HEK293T (cell line): ENCODE data around the gene CNOT9.

Experiments
- CTCF ChIA-PET: fragments of 350-600 bp; formaldehyde crosslinking; extraction: SDS; loops from one replicate; lab custom pipeline; 2021; ENCODE audit warnings: antibody characterized with exemption, inconsistent platforms; lab: Yijun Ruan, JAX
- POLR2A ChIA-PET: fragments of 350-600 bp; formaldehyde crosslinking; extraction: SDS; loops from one replicate; lab custom pipeline; 2020; ENCODE audit warnings: antibody characterized with exemption, inconsistent platforms; lab: Yijun Ruan, JAX
- DNase-seq: peaks from one replicate; pipeline ENCODE4 v3.0.0; 2012; ENCODE audit warnings: mixed read lengths; ENCODE audit errors: extremely low spot score
- ARNT ChIP-seq: fragments of 450-650 bp; IDR thresholded peaks from 2 replicates; pipeline ENCODE4 v1.6.1; 2017; ENCODE audit warnings: mild to moderate bottlenecking
- BHLHE40 ChIP-seq: fragments of 450-650 bp; IDR thresholded peaks from 2 replicates; pipeline ENCODE4 v1.6.1; 2016; ENCODE audit warnings: mild to moderate bottlenecking, moderate library complexity, borderline replicate concordance
- CTBP1 ChIP-seq: fragments of 450-650 bp; IDR thresholded peaks from 2 replicates; pipeline ENCODE4 v1.6.1; 2016; ENCODE audit warnings: borderline replicate concordance
- ELF4 ChIP-seq: fragments of 450-650 bp; IDR thresholded peaks from 2 replicates; pipeline ENCODE4 v1.6.1; 2017; ENCODE audit warnings: antibody characterized with exemption
- FOXA1 ChIP-seq: fragments of 450-650 bp; IDR thresholded peaks from 2 replicates; pipeline ENCODE4 v1.6.1; 2016; ENCODE audit warnings: mild to moderate bottlenecking
- FOXK2 ChIP-seq: fragments of 450-650 bp; IDR thresholded peaks from 2 replicates; pipeline ENCODE4 v1.6.1; 2016; ENCODE audit warnings: mild to moderate bottlenecking
- FOXM1 ChIP-seq: fragments of 450-650 bp; IDR thresholded peaks from 2 replicates; pipeline ENCODE4 v1.6.1; 2017; ENCODE audit warnings: mild to moderate bottlenecking, borderline replicate concordance
- HDGF ChIP-seq: fragments of 450-650 bp; IDR thresholded peaks from 2 replicates; pipeline ENCODE4 v1.6.1; 2017; ENCODE audit warnings: antibody characterized with exemption, borderline replicate concordance
- L3MBTL2 ChIP-seq: fragments of 450-650 bp; conservative IDR thresholded peaks from 2 replicates; pipeline ENCODE4 v1.6.1; 2016; ENCODE audit warnings: mild to moderate bottlenecking
- LEF1 ChIP-seq: fragments of 450-650 bp; IDR thresholded peaks from 2 replicates; pipeline ENCODE4 v1.6.1; 2017; ENCODE audit warnings: mild to moderate bottlenecking, borderline replicate concordance
- NFRKB ChIP-seq: fragments of 450-650 bp; IDR thresholded peaks from 2 replicates; pipeline ENCODE4 v1.6.1; 2016; ENCODE audit warnings: mild to moderate bottlenecking, moderate library complexity
- SP1 ChIP-seq: fragments of 450-650 bp; IDR thresholded peaks from 2 replicates; pipeline ENCODE4 v1.6.1; 2017
- SUZ12 ChIP-seq: fragments of 450-650 bp; IDR thresholded peaks from 2 replicates; pipeline ENCODE4 v1.6.1; 2016; ENCODE audit warnings: mild to moderate bottlenecking
- TARDBP ChIP-seq: fragments of 450-650 bp; IDR thresholded peaks from 2 replicates; pipeline ENCODE4 v1.6.1; 2016
- ZNF384 ChIP-seq: fragments of 450-650 bp; IDR thresholded peaks from 2 replicates; pipeline ENCODE4 v1.6.1; 2016
- TF ChIP-seq, protein P1 (sequence below): fragments of 450-650 bp; IDR thresholded peaks from 2 replicates; pipeline ENCODE4 v1.6.1; 2016

CNOT9 gene

DNA sequence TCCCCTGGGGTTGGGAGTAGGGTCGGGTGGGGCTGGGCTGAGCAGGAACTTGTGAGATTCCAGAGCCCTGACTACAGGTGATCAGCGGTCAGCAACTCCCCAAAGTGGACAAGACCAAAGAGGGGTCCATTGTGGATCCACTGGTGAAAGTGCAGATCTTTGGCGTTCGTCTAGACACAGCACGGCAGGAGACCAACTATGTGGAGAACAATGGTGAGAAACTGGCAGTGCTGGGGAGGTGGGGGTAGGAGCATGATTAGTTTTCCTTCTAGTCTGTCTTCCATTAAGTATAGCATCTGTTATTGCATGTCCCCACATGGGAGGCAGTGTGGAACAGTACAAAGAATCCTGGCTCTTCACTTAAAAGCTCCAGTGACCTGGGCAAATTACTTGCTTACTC lies 67.1 kb downstream of the CNOT9 start:
- ChIA-PET CTCF (no interaction called here), POLR2A (no interaction called here)
- DNase-seq: no peak
- TF ChIP-seq BHLHE40: no peak
- no peak for TF ChIP-seq TARDBP

DNA sequence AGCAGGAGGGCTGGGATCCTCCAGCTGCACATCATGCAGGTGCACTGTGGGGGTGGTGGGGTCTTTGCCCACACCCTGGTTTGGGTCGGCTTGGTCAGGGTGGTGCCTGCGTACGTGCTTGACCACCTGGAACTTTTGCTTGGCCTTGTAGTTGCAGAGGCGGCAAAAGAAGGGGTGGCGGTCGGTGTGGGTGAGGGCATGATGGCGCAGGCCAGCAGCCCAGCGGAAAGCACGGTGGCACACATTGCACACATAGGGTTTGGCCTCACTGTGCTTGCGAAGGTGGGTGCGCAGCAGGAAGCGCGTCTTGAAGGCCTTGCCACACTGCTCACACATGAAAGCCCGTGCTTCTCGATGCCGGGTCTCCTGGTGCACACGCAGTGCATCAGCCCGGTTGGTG lies 69.7 kb downstream of the CNOT9 start:
- ChIA-PET POLR2A (no interaction called here), CTCF (no interaction called here)
- DNase-seq: no peak
- TF ChIP-seq FOXM1: no peak
- TF ChIP-seq, protein P1, sequence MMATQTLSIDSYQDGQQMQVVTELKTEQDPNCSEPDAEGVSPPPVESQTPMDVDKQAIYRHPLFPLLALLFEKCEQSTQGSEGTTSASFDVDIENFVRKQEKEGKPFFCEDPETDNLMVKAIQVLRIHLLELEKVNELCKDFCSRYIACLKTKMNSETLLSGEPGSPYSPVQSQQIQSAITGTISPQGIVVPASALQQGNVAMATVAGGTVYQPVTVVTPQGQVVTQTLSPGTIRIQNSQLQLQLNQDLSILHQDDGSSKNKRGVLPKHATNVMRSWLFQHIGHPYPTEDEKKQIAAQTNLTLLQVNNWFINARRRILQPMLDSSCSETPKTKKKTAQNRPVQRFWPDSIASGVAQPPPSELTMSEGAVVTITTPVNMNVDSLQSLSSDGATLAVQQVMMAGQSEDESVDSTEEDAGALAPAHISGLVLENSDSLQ: no peak
- no peak for TF ChIP-seq LEF1
- TF ChIP-seq FOXA1: no peak
- no peak for TF ChIP-seq SP1

DNA sequence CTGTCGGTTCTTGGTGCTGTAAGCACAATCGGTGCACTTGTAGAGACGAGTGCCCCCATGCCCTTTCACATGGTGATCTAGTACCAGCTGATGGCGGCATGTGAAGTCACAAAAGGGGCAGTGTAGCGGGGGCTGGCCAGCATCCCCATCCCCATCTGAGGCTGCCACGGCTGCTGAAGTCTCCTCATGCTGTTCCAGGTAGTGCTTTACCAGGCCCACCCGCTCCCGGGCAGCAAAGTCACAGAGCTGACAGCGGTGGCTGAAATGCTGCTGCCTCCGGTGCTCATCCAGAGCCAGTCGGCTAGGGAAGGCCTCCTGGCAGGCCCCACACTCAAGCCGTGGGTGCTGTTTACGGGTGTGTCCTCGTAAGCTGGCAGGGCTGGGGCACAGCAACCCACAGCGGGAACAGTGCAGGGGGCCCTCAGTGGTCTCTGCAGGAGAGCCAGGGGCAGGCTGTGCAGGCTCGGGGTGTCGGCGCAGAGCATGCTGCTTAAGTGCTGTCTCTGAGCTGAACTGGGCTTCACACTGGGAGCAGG lies 73.5 kb downstream of the CNOT9 start:
- DNase-seq: no peak
- no peak for TF ChIP-seq FOXM1
- no peak for TF ChIP-seq ZNF384
- POLR2A ChIA-PET: interaction anchor here (1.3 to 1.5 kb wide), 2 partner anchors 16 to 17 kb away, joined by 4 to 5 read pairs; partner anchors contain the start of genes BCS1L and ZNF142
- CTCF ChIA-PET: no interaction called here

DNA sequence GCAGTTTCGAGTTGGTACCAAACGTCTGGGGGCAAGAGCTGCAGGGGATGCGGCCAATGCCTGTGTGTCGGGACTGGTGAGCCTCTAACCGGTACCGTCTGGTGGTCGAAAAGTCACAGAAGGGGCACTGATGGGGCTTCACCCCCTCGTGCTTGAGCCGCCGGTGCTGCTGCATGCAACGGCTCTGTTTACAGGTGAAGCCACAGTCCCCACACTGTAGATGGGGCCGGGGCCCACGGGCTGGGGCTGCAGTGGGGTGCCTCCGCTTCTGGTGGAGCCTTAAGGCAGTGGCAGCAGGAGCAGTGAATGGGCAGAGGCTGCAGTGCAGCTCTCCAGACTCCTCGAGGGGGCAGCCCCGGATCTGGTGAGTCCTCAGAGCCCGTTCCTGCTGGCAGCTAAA lies 74.1 kb downstream of the CNOT9 start:
- no peak for DNase-seq
- CTCF ChIA-PET: no interaction called here
- TF ChIP-seq ARNT (no peak), L3MBTL2 (no peak), FOXK2 (no peak), SUZ12 (no peak), FOXM1 (no peak), ELF4 (no peak), ZNF384 (no peak), NFRKB (no peak), CTBP1 (no peak), SP1 (no peak), TARDBP (no peak), FOXA1 (no peak), LEF1 (no peak), HDGF (no peak), BHLHE40 (no peak)
- POLR2A ChIA-PET: interaction anchor here (1.3 to 1.5 kb wide), 2 partner anchors 16 to 17 kb away, joined by 4 to 5 read pairs; partner anchors contain the start of genes BCS1L and ZNF142

DNA sequence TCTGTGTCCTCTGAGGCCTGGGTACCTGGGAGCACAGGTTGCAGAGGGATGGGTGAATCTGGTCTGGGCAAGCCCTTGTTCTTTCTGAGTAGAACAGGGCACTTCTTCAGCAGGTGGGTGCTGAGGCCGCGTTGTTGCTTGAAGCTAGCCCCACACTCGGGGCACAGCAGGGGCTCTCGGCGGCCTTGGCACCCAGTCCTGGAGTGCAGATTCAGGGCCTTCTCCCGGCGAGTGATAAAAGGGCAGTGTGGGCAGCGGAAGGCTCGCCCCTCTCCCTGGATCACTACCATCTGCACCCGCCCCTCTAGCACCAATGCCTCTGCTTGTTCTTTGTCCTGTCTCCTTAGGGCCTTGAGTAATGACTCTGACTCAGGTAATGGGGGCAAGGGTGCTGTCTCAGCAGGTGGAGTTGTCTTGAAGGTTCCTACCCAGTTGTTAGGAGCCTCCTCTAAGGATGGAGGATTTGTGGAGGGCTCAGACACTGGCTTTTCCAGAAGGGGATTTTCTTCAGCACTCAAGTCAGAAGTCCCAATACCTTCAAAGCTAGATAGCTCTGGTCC lies 75.2 kb downstream of the CNOT9 start:
- POLR2A ChIA-PET: interaction anchor here (1.0 to 1.3 kb wide), 2 partner anchors 9 to 16 kb away, joined by 5 to 6 read pairs; partner anchors contain the start of genes BCS1L and ZNF142
- DNase-seq: no peak
- CTCF ChIA-PET: no interaction called here

DNA sequence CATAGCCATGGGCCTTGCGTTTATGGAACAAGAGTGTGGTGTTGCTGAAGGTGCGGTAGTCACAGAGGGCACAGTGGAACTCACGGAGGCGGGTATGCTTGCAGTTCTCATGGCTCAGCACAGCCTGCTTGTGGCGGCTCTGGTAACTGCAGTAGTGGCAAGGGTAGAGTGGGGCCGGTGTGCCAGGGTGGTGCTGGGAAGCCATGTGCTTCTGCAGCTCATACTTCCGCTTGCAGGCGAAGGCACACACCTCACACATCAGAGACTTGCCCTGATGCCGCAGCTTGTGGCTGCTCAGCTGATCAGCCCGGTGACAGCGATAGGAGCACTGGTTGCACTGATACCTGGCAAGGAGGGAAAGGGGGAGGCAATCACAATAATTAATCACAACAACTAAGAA lies 76.1 kb downstream of the CNOT9 start:
- no peak for TF ChIP-seq TARDBP
- TF ChIP-seq BHLHE40: no peak
- DNase-seq: no peak
- POLR2A ChIA-PET: no interaction called here
- CTCF ChIA-PET: no interaction called here

More for the DNA sequence above, 75.2 kb downstream of the CNOT9 start:
- TF ChIP-seq FOXA1: no peak
- TF ChIP-seq FOXK2: no peak
- no peak for TF ChIP-seq ZNF384
- TF ChIP-seq TARDBP: no peak
- TF ChIP-seq, protein P1: no peak
- TF ChIP-seq FOXM1: no peak
- no peak for TF ChIP-seq ELF4
- TF ChIP-seq BHLHE40: no peak
- TF ChIP-seq NFRKB: no peak
- TF ChIP-seq ARNT: no peak
- no peak for TF ChIP-seq CTBP1
- no peak for TF ChIP-seq SP1
- TF ChIP-seq L3MBTL2: no peak
- no peak for TF ChIP-seq LEF1
- TF ChIP-seq HDGF: no peak
- TF ChIP-seq SUZ12: no peak

DNA sequence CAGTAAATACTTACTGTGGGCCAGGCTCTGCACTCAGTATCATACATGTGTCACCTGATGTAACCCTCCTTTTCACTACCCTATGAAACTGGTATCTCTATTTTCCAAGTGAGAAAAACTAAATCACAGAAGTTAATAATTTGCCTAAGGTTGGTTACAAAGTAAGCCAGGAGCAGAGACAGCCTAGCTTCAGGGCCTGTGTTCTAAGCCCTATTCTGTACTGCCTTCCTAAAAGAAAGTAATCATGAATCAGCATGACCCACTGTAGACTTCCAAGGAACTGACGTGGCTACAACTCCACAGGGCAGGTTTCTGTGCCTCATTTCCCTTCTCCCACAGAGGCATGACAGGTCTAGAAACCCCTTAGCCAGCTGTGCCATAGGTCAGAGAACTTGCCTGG lies 76.5 kb downstream of the CNOT9 start:
- CTCF ChIA-PET: no interaction called here
- no peak for TF ChIP-seq TARDBP
- TF ChIP-seq LEF1: no peak
- no peak for TF ChIP-seq FOXM1
- no peak for TF ChIP-seq SP1
- no peak for TF ChIP-seq SUZ12

More for the DNA sequence above, 76.5 kb downstream of the CNOT9 start:
- POLR2A ChIA-PET: no interaction called here
- DNase-seq: no peak
